ENCODE data around the gene LRRC8E.

The LRRC8E gene

GRCh38 chr19:7933828-7934725, 45.8 kb downstream of the LRRC8E start:
- no peak for DNase-seq

GRCh38 chr19:7934766-7935165, 46.5 kb downstream of the LRRC8E start:
- DNase-seq, result no peak

GRCh38 chr19:7940841-7941240, 52.5 kb downstream of the LRRC8E start:
- no peak for DNase-seq

- DNase-seq, result no peak
These were observed 53.7 kb downstream of the LRRC8E start for GRCh38 chr19:7941895-7942596.

GRCh38 chr19:7942981-7943443, 54.7 kb downstream of the LRRC8E start:
- DNase-seq, result no peak

GRCh38 chr19:7943444-7944176, 55.3 kb downstream of the LRRC8E start, which contains the start of gene TIMM44:
Gene TIMM44, minus strand, starts transcription at chr19:7943666. Its CDS starts 15 bp downstream, at chr19:7943651.
- DNase-seq, result peak; percentile 95 to 97

GRCh38 chr19:7944177-7944761, 56.0 kb downstream of the LRRC8E start:
- DNase-seq, result peak; percentile 76 to 83

- DNase-seq, result no peak
These were observed 59.6 kb downstream of the LRRC8E start for GRCh38 chr19:7947939-7948338.
